ENCODE measurements around the gene HCN2.

The HCN2 gene

GRCh38 chr19:633068-633785, 43.5 kb downstream of the HCN2 start, which contains the start of gene POLRMT:
Gene POLRMT (minus strand): TSS chr19:633537. CDS start chr19:633512, 25 bp downstream.
- peak within 1 kb of the TSS; percentile 62 for H3K27ac ChIP-seq
- H3K27me3 ChIP-seq, result peaks cover 19% of the 10 kb centered on the region
- H3K4me1 ChIP-seq (ENCODE audit: control insufficient read depth in 1 of 2, insufficient read depth in 1 of 2, low read depth in 1 of 2, low read length in 1 of 2), result peaks cover 16 to 19% of the 10 kb centered on the region in 2 experiments
- H3K4me3 ChIP-seq (ENCODE audit: low read depth in 1 of 2, low read length in 1 of 2), result peak within 1 kb of the TSS; percentile 76 to 89
- no peaks in the 10 kb centered on the region for H3K9me3 ChIP-seq
- TF ChIP-seq CTCF (IDR thresholded peaks at IDR 0.05), result peak; percentile 59
- H3K36me3 ChIP-seq, result peaks cover 6% of the 10 kb centered on the region

GRCh38 chr19:633786-634639, 44.3 kb downstream of the HCN2 start:
- Histone ChIP-seq H3K27me3 (peaks cover 27% of the 10 kb centered on the region), H3K4me1 (ENCODE audit: control insufficient read depth in 1 of 2, insufficient read depth in 1 of 2, low read depth in 1 of 2, low read length in 1 of 2) (peaks cover 17 to 21% of the 10 kb centered on the region in 2 experiments), H3K36me3 (peaks cover 6% of the 10 kb centered on the region), H3K9me3 (no peaks in the 10 kb centered on the region), H3K27ac (peak overlapping the region; percentile 62), H3K4me3 (ENCODE audit: low read depth in 1 of 2, low read length in 1 of 2) (peak overlapping the region; percentile 76 to 89)
- no peak for TF ChIP-seq CTCF (IDR thresholded peaks at IDR 0.05)

GRCh38 chr19:634975-635652, 45.4 kb downstream of the HCN2 start:
- H3K9me3 ChIP-seq, result no peaks in the 10 kb centered on the region
- H3K36me3 ChIP-seq, result no peaks in the 10 kb centered on the region
- H3K27me3 ChIP-seq, result peaks cover 38% of the 10 kb centered on the region
- H3K27ac ChIP-seq, result no peak overlapping the region
- no peak for TF ChIP-seq CTCF (IDR thresholded peaks at IDR 0.05)
- peaks cover 21 to 27% of the 10 kb centered on the region in 2 experiments for H3K4me1 ChIP-seq (ENCODE audit: control insufficient read depth in 1 of 2, insufficient read depth in 1 of 2, low read depth in 1 of 2, low read length in 1 of 2)
- no peak overlapping the region for H3K4me3 ChIP-seq (ENCODE audit: low read depth in 1 of 2, low read length in 1 of 2)

GRCh38 chr19:638906-639252, 49.2 kb downstream of the HCN2 start:
- H3K27ac ChIP-seq, result no peak overlapping the region
- H3K4me3 ChIP-seq (ENCODE audit: low read depth in 1 of 2, low read length in 1 of 2), result peak overlapping the region in 1 of 2 experiments; percentile 29
- H3K9me3 ChIP-seq, result no peaks in the 10 kb centered on the region
- H3K4me1 ChIP-seq (ENCODE audit: control insufficient read depth in 1 of 2, insufficient read depth in 1 of 2, low read depth in 1 of 2, low read length in 1 of 2), result peaks cover 9 to 12% of the 10 kb centered on the region in 2 experiments
- H3K36me3 ChIP-seq, result no peaks in the 10 kb centered on the region
- peaks cover 48% of the 10 kb centered on the region for H3K27me3 ChIP-seq
- TF ChIP-seq CTCF (IDR thresholded peaks at IDR 0.05), result no peak

Measured in neutrophil (primary cell).